ENCODE measurements around the gene EGLN1.

The EGLN1 gene

GRCh38 chr1:231446138-231446537 lies 24.1 kb upstream of the EGLN1 start:
- ChIA-PET POLR2A (interaction anchor here (0.7 kb wide), 1 partner anchor 16 kb away, joined by 4 read pairs; no protein-coding TSS in a partner anchor), CTCF (interaction anchor here (1.3 kb wide), 1 partner anchor 12 kb away, joined by 4 read pairs; no protein-coding TSS in a partner anchor)
- no peaks in the 10 kb centered on the region for H3K4me1 ChIP-seq (ENCODE audit: control insufficient read depth, insufficient read depth, low read length)
- H3K36me3 ChIP-seq (ENCODE audit: control insufficient read depth in 2 of 2, insufficient read depth in 1 of 2, low read length in 2 of 2): no peaks in the 10 kb centered on the region
- no peak overlapping the region for H3K4me3 ChIP-seq (ENCODE audit: low read depth, low read length)
- no peak overlapping the region for H3K27ac ChIP-seq (ENCODE audit: extremely low read depth, low read depth, low read length)
- no peaks in the 10 kb centered on the region; the same call in 1 of the 2 replicates for H3K9me3 ChIP-seq (ENCODE audit: control insufficient read depth, insufficient read depth, low read depth, low read length)
- no peak for TF ChIP-seq HOXA7 (CRISPR knock-in tag; IDR thresholded peaks at IDR 0.05; ENCODE audit: borderline replicate concordance)
- no peak for TF ChIP-seq KLF8 (tag by site-specific recombination; IDR thresholded peaks at IDR 0.05)
- peak; percentile 84; the same call in 1 of the 2 replicates for TF ChIP-seq ZBTB6 (tag by site-specific recombination; IDR thresholded peaks at IDR 0.05)
- TF ChIP-seq EGR2 (tag by site-specific recombination; IDR thresholded peaks at IDR 0.05; ENCODE audit: low read depth): peak; percentile 18; the same call in 1 of the 2 replicates

GRCh38 chr1:231444059-231444458 lies 22.0 kb upstream of the EGLN1 start:
- ChIA-PET POLR2A (interaction anchor here (1.2 kb wide), 1 partner anchor 106 kb away, joined by 3 read pairs; the partner anchor contains the start of genes EXOC8 and SPRTN), CTCF (interaction anchor here (0.6 kb wide), 1 partner anchor 233 kb away, joined by 3 read pairs; no protein-coding TSS in a partner anchor)
- Histone ChIP-seq H3K4me1 (ENCODE audit: control insufficient read depth, insufficient read depth, low read length) (no peaks in the 10 kb centered on the region), H3K36me3 (ENCODE audit: control insufficient read depth in 2 of 2, insufficient read depth in 1 of 2, low read length in 2 of 2) (no peaks in the 10 kb centered on the region), H3K4me3 (ENCODE audit: low read depth, low read length) (no peak overlapping the region), H3K9me3 (ENCODE audit: control insufficient read depth, insufficient read depth, low read depth, low read length) (no peaks in the 10 kb centered on the region; the same call in 1 of the 2 replicates), H3K27ac (ENCODE audit: extremely low read depth, low read depth, low read length) (no peak overlapping the region)
- TF ChIP-seq PRDM10 (tag by site-specific recombination; IDR thresholded peaks at IDR 0.05) (no peak), ZNF791 (tag by site-specific recombination; IDR thresholded peaks at IDR 0.05) (peak; percentile 94), ZNF404 (tag by site-specific recombination; IDR thresholded peaks at IDR 0.05) (no peak), SETDB1 (IDR thresholded peaks at IDR 0.05; ENCODE audit: insufficient read length, low read length) (peak; percentile 58)

- Histone ChIP-seq H3K27ac (ENCODE audit: extremely low read depth, low read depth, low read length) (no peak overlapping the region), H3K36me3 (ENCODE audit: control insufficient read depth in 2 of 2, insufficient read depth in 1 of 2, low read length in 2 of 2) (no peaks in the 10 kb centered on the region), H3K4me3 (ENCODE audit: low read depth, low read length) (no peak overlapping the region), H3K4me1 (ENCODE audit: control insufficient read depth, insufficient read depth, low read length) (no peaks in the 10 kb centered on the region), H3K9me3 (ENCODE audit: control insufficient read depth, insufficient read depth, low read depth, low read length) (no peaks in the 10 kb centered on the region; the same call in 1 of the 2 replicates)
- ChIA-PET CTCF (no interaction called here), POLR2A (no interaction called here)
- TF ChIP-seq ZNF394 (tag by site-specific recombination; IDR thresholded peaks at IDR 0.05; ENCODE audit: borderline replicate concordance): no peak
- no peak for TF ChIP-seq ZNF610 (tag by site-specific recombination; IDR thresholded peaks at IDR 0.05; ENCODE audit: borderline replicate concordance)
- no peak for TF ChIP-seq ZNF843 (tag by site-specific recombination; IDR thresholded peaks at IDR 0.05)
Measured at GRCh38 chr1:231443363-231443762, 21.3 kb upstream of the EGLN1 start.

GRCh38 chr1:231442735-231443134 lies 20.6 kb upstream of the EGLN1 start:
- no peaks in the 10 kb centered on the region for H3K36me3 ChIP-seq (ENCODE audit: control insufficient read depth in 2 of 2, insufficient read depth in 1 of 2, low read length in 2 of 2)
- ChIA-PET POLR2A (no interaction called here), CTCF (no interaction called here)
- TF ChIP-seq ZNF692 (tag by site-specific recombination; IDR thresholded peaks at IDR 0.05): peak; percentile 47; the same call in 1 of the 2 replicates
- peak; percentile 96 for TF ChIP-seq ZNF350 (tag by site-specific recombination; IDR thresholded peaks at IDR 0.05)
- TF ChIP-seq KLF16 (tag by site-specific recombination; IDR thresholded peaks at IDR 0.05): no peak
- no peaks in the 10 kb centered on the region for H3K4me1 ChIP-seq (ENCODE audit: control insufficient read depth, insufficient read depth, low read length)
- no peak overlapping the region for H3K4me3 ChIP-seq (ENCODE audit: low read depth, low read length)
- no peak overlapping the region for H3K27ac ChIP-seq (ENCODE audit: extremely low read depth, low read depth, low read length)
- H3K9me3 ChIP-seq (ENCODE audit: control insufficient read depth, insufficient read depth, low read depth, low read length): no peaks in the 10 kb centered on the region; the same call in 1 of the 2 replicates
